HEK293 (cell line): ENCODE measurements around the gene AKT3.

ENCODE experiments used
- CTCF ChIP-seq: fragments of 450-650 bp; formaldehyde crosslinking; IDR thresholded peaks from 2 replicates; pipeline ENCODE4 v1.5.1; 2016; ENCODE audit warnings: missing biosample characterization, missing genetic modification characterization
- GFI1B ChIP-seq: fragments of 450-650 bp; formaldehyde crosslinking; IDR thresholded peaks from 2 replicates; pipeline ENCODE4 v1.5.1; 2016; ENCODE audit warnings: missing biosample characterization, missing genetic modification characterization
- GLI2 ChIP-seq: fragments of 450-650 bp; formaldehyde crosslinking; IDR thresholded peaks from 2 replicates; pipeline ENCODE4; 2017; ENCODE audit warnings: missing biosample characterization, missing genetic modification characterization, low read depth, borderline replicate concordance
- KLF16 ChIP-seq: fragments of 450-650 bp; formaldehyde crosslinking; IDR thresholded peaks from 2 replicates; pipeline ENCODE4 v1.5.1; 2017; ENCODE audit warnings: missing biosample characterization, missing genetic modification characterization
- KLF17 ChIP-seq: fragments of 450-650 bp; formaldehyde crosslinking; IDR thresholded peaks from 2 replicates; pipeline ENCODE4 v1.5.1; 2016; ENCODE audit warnings: missing biosample characterization, missing genetic modification characterization
- REST ChIP-seq: fragments of 450-650 bp; formaldehyde crosslinking; IDR thresholded peaks from 2 replicates; pipeline ENCODE4 v1.5.1; 2016; ENCODE audit warnings: missing biosample characterization, missing genetic modification characterization
- SP2 ChIP-seq: fragments of 450-650 bp; formaldehyde crosslinking; IDR thresholded peaks from 2 replicates; pipeline ENCODE4 v1.5.1; 2016; ENCODE audit warnings: missing biosample characterization, missing genetic modification characterization
- ZBTB20 ChIP-seq: fragments of 450-650 bp; formaldehyde crosslinking; IDR thresholded peaks from 2 replicates; pipeline ENCODE4 v1.5.1; 2016; ENCODE audit warnings: missing biosample characterization, missing genetic modification characterization
- ZBTB7A ChIP-seq: fragments of 450-650 bp; formaldehyde crosslinking; IDR thresholded peaks from 2 replicates; pipeline ENCODE4 v1.5.1; 2016; ENCODE audit warnings: low read depth, missing biosample characterization, missing genetic modification characterization
- ZFP3 ChIP-seq: fragments of 450-650 bp; formaldehyde crosslinking; IDR thresholded peaks from 2 replicates; pipeline ENCODE4 v1.5.1; 2016; ENCODE audit warnings: low read depth, missing biosample characterization, missing genetic modification characterization
- ZNF16 ChIP-seq: fragments of 450-650 bp; formaldehyde crosslinking; IDR thresholded peaks from 2 replicates; pipeline ENCODE4 v1.5.1; 2016; ENCODE audit warnings: low read depth, missing biosample characterization, missing genetic modification characterization
- ZNF18 ChIP-seq: fragments of 450-650 bp; formaldehyde crosslinking; IDR thresholded peaks from 2 replicates; pipeline ENCODE4 v1.5.1; 2016; ENCODE audit warnings: missing biosample characterization, missing genetic modification characterization
- ZNF274 ChIP-seq, 2 experiments: fragments of 200-500 bp in 1 of 2; fragments of 450-650 bp in 1 of 2; sonication (Bioruptor generic) in 1 of 2; formaldehyde crosslinking in 1 of 2; IDR thresholded peaks; 2 replicates each; pipeline versions ENCODE4 v1.5.1 to v1.6.1; 2014 to 2016; ENCODE audit warnings: borderline replicate concordance in 1 of 2, inconsistent platforms in 1 of 2, low read length in 1 of 2, missing biosample characterization in 1 of 2, missing genetic modification characterization in 1 of 2
- ZNF629 ChIP-seq: fragments of 450-650 bp; formaldehyde crosslinking; IDR thresholded peaks from 2 replicates; pipeline ENCODE4 v1.5.1; 2017; ENCODE audit warnings: missing biosample characterization, missing genetic modification characterization

GRCh38 chr1:243441601-243442000 lies 408.4 kb downstream of the AKT3 start:
- no peak for TF ChIP-seq CTCF (tag by site-specific recombination)
- TF ChIP-seq KLF16 (tag by site-specific recombination), result no peak
- no peak for TF ChIP-seq SP2 (tag by site-specific recombination)
- no peak for TF ChIP-seq ZBTB20 (tag by site-specific recombination)
- no peak for TF ChIP-seq ZNF629 (tag by site-specific recombination)
- no peak for TF ChIP-seq ZNF274 (IDR thresholded peaks at IDR 0.05; ENCODE audit: low read length)
- TF ChIP-seq ZNF274 (tag by site-specific recombination; IDR thresholded peaks at IDR 0.05; ENCODE audit: borderline replicate concordance), result no peak
- TF ChIP-seq KLF17, result no peak
- TF ChIP-seq ZBTB7A (tag by site-specific recombination), result no peak
- TF ChIP-seq REST (tag by site-specific recombination), result no peak
- no peak for TF ChIP-seq ZNF18 (tag by site-specific recombination)
- no peak for TF ChIP-seq ZNF16 (tag by site-specific recombination)
- no peak for TF ChIP-seq GFI1B
- no peak for TF ChIP-seq GLI2 (tag by site-specific recombination)
- no peak for TF ChIP-seq ZFP3 (tag by site-specific recombination)
